NCI-H69 (cell line): ENCODE data around the gene PRDM16.

Experiments
- DNase-seq: peaks from one replicate; lab custom pipeline; 2025; lab: John Stamatoyannopoulos, UW

Gene PRDM16

DNA sequence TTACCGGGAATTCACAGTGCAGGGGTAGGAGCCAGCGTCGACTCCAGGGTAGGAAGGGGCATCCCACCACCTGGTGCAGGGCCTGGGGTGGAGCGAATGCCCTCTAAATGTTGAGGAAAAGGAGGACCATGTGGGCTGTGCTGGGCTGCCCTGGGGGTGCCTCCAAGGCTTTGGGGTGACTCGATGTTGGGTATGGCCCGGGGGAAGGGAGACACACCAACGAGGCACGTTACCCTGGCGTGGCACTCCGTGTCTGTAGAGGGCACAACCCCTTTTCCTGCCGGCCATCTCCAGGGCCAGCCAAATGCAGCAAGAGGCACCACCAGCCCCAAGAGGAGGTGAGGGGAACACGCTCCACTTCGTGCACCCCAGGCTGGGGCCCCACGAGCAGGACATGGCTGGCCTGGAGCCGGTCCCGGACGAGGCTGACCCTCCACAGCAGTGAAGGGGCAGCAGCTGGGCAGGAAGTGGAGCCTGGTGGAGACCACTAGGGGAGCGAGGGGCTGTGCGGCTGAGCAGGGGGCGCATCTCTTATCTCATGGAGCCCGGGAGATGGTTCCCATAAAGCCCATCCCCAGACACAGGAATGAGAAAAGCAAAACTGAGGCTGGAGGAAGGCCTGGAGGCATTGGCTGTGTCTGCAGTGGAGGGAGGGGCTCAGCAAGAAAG is 36.5 kb upstream of the PRDM16 start:
- no peak for DNase-seq

DNA sequence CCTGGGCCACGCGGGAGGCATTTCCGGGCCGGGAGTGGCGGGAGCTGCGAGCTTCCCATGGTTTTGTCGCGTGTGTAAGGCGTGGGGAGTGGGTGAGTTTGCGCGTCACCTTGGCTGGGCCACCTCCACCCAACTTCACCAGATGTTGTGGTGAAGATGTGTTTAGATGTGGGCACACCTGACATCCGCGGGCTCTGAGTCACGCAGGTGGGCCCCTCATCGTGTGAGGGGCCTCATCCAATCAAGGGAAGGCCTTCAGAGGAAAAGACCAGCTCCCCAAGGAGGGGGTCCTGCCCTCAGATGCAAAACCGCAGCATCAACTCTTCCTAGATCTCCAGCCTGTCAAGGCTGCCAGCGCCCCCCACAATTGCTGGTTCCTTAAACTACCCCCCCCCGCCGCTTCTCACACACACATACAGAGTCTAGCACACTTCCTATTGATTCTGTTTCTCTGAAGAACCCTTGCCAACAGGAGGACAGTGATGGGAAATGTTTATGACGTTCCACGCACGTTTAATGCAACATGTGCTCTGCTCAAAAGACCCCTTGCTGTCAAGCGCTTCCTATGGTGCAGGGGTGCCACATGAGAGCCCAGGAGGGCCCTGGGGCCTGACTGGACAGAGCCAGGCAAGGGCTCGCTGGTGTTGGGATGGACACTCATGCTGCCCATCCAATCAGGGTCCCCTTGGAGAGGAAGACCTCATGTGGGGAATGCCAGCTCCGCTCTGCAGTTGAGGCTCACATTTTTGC is 35.8 kb upstream of the PRDM16 start:
- DNase-seq, result no peak

DNA sequence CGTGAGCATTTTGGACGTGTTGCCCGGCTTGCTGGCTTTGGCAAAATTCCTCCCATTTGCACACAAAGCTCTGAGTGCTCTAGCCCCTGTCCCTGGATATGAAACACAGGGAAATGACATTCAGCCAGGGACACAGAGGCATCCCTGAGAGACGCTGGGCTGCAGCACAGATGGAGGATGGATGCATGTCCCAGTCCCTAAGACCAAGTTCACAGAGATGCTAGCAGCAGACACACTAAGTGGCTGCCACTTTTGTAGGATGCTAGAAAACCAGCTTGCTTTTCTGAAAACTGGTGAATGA is 35.3 kb upstream of the PRDM16 start:
- no peak for DNase-seq

DNA sequence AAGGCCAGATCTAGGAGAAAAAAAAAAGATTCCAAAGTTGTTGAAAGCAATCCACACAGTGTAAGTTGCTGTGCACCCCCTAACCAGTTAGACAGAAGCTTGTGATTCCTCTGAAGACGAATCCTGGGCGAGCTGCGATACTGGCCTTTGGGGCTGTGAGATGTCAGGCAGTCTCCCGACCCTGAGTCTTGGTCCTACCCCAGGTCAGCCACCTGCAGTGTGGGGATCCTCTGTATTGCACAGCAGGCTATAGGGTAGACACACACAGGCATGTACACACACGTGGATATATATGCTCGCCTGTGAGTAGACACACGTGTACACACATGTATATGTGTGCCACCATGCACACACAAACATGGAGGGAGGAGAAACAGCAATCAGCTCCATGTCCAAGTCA is 34.8 kb upstream of the PRDM16 start:
- no peak for DNase-seq

DNA sequence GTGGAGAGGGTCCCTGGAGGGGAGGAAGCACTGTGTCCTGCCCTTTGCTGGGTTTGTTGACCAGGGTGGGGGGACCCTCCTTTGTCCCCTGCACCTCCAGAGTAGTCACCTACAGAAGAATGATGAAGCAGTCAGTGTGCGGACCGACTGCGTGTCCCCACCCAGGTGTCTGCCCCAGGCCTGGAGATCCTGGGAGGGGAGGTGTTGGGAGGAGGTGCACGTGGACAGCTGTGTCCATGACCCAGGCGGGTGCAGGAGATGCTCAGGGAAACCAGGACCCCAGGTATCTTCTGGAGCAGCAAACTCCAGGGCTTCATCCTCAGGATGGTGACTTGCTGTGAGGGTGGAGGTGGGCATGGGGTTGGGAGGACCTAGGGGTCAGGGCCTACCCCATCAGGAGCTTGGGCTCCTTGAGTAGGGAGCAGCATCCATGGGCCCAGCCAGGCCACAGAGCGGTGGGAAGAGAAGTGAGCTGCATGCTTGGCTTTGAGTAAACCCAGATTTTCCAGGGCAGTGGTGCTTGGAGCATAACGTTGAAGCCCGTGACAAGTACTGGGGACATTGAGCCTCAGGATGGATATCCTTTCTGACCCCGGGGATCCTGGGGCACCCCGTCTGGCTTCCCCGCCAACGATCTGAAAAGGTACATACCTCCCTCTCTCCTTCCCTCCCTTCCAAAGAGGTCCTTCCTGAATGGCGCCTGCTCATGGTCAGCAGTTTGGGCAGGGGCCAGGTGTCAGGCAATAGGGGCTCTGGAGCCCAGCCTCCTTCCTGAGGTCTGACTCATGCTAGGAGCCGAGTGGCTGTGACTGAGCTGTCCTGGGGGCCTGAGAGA is 34.1 kb upstream of the PRDM16 start:
- DNase-seq, result no peak

DNA sequence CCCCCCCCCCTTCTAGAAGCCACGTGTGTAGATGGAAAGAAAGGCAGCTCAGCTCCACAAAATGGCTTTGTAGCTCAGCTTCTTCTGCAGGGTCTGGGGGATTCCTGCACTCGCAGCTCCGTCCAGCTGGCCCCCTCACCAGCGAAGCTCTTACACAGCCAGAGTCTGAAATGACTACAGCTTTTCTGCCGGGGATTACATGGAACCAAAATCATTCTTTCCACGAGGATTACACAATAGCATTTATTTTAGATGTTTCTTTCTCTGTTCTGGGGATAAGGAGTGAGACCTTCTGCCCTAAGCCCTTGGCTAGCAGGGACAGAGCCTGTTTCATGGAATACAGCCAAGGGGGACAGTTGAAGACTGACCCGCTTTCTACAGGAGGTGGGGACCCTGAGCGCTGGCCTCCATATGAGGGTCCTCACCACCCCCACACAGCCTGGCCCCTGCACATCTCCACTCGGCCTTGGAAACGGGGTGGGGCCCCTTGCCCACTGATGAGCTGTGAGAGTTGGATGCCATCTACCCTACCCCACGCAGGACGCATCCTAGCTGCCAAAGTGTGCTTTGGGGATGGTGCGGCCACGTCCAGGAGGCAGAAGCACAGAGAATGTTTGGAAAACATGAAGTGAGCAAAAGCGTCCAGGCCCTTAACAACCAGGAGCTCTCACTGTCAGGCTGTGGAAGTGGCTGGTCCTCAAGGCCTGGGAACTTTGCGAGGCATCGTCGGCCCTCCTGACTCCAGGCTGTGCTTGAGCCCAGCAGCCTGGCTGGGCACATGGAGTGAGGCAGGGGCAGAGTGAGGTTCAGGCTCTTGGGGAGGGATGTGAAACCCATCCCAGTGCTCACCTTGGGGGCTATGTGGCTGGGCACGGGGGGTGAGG is 33.2 kb upstream of the PRDM16 start:
- no peak for DNase-seq

DNA sequence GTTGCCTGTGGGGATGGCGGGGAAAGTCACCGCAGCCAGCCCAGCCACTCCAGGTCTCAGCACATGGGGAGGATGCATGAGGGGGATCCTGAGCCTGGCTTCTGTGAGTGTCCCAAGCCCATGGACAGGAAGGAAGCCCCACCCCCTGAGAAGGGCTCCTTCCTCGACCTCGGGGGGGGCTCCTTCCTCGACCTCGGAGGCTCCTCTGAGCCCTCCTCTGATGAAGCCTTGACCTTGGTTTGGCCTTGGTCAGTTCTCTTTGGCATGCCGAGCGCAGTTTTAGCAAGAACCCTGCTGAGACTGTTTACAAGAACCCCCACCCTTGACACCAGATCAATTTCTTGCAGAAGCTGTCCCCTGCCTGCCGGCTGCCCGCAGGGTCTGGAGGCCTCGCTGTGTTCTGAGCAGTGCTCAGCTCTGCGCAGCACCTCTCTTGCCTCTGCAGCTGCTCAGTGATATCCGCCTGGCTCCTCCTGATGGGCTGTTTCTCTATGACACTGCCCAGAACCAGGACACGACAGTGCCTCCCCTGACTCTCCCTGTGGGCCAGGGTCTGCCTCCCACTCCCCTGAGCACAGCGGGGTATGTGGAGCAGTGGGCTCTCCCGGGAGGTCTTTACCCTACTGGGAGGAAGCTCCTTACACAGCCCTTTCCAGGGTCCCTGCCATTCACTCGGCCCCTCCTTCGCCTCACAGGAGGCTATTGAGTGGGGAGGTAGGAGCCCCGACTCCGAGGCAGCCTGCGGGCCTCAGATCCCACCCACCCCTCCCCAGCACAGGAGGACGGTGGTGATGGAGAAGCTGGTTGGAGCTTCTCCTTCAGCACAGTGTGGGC is 32.3 kb upstream of the PRDM16 start:
- no peak for DNase-seq

DNA sequence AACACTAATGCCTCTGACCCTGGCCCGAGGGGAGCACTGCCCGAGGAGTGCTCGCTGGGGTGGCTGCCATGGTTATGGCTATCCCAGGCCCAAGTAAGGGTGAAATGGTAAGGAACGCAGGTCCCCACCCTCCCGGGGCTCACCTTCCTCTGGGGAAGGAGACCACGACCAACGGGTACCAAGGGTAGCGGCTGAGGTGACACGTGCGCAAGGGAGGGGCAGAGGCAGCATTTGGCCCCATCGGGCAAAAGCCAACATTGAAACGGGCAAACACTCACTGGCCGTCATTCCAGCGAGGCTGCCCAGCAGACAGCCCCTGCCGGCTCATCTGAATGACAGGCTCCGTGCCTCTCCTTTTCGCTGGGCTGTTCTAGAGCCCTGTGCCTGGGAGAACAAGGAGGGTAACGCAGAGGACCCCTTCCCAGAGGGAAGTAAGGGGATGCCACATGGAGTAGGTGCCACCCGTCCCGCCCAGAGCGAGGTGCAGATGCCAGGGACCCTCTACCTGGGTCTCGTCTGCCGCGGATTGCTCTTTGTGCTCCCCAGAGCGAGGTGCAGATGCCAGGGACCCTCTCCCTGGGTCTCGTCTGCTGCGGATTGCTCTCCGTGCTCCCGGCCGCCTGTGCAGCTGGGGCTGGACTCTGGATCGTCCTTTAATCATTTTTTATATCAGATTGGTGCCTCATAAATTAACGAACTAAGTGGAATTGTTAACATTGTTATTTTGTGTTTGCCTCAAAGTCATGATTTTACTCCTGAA is 31.5 kb upstream of the PRDM16 start:
- DNase-seq, result no peak

DNA sequence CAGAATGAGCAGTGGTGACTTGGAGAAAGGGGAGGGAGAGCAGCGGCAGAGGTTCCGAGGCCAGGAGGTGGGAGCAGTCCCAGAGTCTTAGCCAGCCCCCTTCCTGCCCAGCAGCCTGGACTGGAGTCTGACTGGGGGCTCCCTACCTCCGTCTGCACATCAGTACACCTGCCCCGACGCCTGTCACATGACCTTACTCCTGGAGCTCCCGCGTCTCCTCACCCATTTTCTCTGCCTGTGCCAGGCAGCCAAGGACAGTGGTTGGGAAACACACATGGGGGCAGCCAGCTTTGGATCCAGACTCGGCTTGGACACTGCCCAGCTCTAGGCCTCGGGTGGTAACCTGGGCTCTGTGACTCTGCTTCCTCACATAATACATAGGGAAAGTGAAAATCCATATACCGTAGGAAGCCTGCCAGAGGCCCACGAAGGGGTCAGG is 30.9 kb upstream of the PRDM16 start:
- no peak for DNase-seq

DNA sequence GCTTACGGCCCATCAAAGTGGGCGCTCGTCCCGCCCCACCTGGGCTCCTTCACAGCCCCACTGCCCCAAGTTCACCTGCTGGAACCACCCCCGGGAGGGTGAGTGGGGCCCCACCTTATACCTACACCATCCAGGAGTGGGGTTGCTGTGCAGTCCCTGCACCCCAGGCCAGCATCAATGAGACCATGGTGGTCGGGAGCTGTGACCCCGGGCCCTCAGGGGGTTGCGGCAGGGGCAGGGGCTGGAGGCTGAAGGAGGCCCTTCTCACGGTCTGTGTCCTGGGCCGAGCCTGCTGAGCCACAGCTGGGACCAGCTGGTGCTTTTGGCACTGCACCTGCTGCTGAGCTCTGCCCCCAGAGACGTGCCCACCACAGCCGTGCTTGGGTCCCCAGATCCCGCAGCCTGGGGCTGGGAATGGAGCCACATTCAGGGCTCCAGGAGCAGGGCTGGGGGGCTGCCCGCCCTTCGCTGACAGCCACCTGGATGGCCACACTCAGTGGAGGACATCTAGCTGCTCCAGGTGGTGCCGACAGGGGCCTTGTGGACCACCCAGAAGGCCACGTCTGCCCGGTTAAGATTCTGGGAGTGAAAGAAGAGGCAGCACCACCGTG is 30.3 kb upstream of the PRDM16 start:
- DNase-seq, result no peak

DNA sequence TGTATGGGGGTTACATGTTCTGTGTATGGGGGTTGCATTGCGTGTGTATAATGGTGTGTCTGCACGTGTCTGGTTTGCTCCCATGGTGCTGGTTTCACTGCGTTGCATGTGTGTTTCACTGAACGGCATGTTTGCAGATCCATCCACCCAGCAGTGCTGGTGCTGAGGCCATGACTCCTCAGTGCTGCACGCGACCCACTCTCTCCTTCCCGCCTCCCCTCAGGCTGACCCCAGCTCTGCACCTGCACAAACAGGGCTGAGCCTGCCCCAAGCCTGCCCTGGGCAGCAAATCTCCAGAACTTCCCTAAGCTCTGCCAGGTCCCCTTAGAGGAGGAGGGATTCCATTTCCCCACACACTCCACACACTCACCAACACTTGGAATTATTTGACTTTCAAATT is 29.0 kb upstream of the PRDM16 start:
- DNase-seq, result no peak

DNA sequence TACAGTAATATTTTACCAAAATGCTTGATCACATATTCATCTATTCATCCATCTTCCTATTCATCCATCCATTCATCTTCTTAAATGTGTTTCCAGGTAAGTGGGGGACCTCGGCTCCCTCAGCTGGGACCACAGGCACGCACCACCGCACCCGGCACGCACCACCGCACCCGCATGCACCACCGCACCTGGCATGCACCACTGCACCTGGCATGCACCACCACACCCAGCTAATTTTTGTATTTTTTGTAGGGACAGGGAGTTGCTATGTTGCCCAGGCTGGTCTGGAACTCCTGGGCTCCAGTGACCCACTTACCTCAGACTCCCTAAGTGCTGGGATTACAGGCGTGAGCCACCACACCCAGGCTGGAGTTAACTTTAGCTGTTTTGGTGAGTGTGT is 26.5 kb upstream of the PRDM16 start:
- no peak for DNase-seq

DNA sequence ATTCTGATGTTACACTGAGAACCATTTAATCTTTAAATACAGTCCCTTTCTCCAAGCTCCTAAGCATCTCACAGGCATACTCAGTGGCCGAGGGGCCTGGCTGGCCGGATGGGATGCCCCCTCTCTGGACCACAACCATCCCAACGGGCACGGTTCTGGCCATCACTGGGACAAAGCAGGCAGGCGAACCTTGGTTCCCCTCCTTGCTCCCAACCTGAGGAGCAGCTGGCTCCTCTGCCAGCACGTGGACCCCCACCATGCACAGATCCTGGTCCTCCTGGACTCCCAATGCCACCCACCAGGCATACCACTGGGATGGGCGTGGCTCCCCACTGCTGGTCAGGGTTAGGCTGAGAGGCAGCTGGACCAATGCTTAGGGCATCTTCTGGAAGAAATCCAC is 19.8 kb upstream of the PRDM16 start:
- no peak for DNase-seq

DNA sequence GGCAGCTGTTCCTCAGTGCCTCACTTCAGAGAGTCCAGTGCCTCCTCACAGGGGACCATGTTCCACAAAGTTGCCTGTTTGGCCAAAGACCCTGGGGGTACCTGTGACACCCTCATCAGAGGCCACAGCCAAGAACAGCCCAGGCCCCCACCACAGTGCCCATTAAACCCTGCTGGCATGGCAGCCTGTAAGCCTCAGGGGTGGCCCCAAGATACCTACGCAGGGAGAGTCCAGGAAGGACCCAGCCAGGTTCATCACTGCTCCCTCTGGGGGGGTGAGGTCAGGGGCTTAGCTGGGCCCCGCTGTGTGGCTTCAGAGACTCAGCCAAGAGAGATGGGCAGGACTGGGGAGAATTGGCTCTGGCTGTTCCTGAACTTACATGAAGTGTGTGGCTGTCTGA is 19.1 kb upstream of the PRDM16 start:
- no peak for DNase-seq

DNA sequence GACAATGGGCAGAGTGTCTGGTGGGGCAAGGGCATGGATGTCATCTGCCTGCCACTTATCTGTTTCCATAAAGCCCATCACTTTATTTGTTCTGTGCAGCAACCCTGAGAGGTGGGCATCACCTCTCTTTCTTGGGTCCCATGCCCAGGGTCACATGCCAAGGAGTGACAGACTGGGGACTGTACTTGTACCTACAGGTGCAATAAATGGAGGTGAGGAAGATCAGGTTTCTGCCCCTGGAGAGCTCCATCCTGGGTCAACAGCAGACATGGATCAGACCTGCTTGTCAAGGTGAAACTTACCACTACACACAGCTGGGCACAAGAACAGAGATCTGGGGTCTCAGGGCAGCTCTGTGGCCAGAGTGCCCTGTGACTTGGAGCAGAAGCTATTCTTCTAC is 18.4 kb upstream of the PRDM16 start:
- DNase-seq, result no peak

DNA sequence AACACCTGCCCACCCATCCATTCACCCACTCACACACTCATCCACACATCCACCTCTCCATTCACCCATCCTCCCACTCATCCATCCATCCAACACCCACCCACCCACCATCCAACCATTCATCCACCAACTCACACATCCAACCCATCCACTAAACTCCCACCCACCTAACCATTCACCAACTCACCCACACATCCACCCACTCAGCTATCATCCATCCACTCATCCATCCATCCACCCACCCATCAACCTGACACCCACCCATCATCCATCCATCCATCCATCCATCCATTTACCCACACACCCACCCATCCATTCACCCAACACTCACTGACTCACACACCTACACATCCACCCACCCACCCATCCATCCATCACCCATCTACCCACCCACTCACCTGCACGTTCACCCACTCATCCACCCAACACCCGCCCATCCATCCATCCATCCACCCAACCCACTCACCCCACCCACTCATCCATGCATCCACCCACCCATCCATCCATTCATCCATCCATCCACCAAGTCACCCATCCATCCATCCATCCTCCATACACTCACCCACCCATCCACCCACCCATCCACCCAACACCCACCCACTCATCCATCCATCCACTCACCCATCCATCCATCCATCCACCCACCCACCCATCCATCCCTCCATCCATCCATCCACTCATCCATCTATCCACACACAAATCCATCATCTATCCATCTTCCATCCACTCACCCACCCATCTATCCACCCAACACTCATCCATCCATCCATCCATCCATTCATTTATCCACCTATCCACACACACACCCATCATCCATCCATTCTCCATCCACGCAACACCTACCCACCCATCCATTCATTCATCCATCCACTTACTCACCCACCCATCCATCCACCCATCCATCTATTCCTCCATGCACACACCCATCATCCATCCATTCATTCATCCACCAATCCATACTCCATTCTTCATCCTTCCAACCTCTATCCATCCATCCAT is 17.4 kb upstream of the PRDM16 start:
- DNase-seq, result no peak

DNA sequence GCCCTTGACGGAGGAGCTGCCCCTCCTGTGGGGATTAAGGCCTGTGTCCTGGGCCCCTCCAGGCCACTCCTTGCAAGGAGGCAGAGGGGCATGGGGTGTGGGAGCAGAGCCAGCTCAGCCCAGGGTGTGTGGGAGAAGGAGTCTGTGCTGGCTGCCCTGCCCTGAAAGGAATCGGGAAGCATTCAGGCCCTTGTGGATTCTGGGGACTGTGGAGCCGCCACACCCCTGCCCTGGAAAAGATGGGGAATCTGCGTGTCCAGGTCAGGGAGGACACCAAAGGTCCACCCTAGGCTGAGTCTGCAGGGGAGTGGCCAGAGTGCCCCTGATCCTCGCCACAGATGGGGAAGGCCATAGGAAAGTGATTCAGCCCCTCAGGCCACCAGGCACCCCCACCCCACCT is 16.5 kb upstream of the PRDM16 start:
- DNase-seq, result no peak

DNA sequence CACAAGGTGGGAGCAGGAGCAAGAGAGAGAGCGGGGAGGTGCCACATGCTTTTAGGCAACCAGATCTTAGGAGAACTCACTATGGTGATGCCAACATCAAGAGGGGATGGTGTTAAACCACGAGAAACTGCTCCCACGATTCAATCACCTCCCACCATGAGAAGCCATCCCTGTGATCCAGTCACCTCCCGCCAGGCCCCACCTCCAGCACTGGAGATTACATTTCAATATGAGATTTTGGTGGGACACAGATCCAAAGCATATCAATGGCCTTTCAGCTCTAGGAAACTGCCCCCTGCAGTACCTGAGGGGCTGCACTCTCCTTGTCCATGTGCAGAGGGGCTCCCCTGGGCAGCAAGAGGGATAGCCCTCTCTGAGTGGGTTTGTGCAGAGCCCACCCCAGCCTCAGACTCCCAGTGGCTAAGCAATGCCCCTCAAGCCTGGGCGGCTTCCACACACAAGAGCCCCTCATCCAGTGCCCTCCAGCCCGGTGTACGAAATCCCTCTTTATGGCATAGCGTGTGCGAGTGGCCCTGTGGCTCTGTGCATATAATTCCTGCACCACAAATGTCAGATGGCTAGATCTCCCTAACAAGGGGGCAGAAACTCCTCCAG is 15.5 kb upstream of the PRDM16 start:
- DNase-seq, result no peak
